HG03064 (cell line): ENCODE data around the gene PDE4D.

ENCODE experiments used
- ATAC-seq: cut with Tn5 transposase; IDR thresholded peaks from one replicate; pipeline ENCODE4 v1.9.1; 2021; ENCODE audit warnings: low read depth; ENCODE audit not compliant: unreplicated experiment

The PDE4D gene

GRCh38 chr5:59354811-59355210 is 538.7 kb downstream of the PDE4D start:
- no peak for ATAC-seq

GRCh38 chr5:59354274-59354673 is 539.3 kb downstream of the PDE4D start:
- no peak for ATAC-seq

- no peak for ATAC-seq
Measured at GRCh38 chr5:59351076-59351794, 542.3 kb downstream of the PDE4D start.

- no peak for ATAC-seq
Measured at GRCh38 chr5:59348189-59348588, 545.3 kb downstream of the PDE4D start.

GRCh38 chr5:59346982-59347381 is 546.5 kb downstream of the PDE4D start:
- no peak for ATAC-seq

- no peak for ATAC-seq
Measured at GRCh38 chr5:59346514-59346913, 547.0 kb downstream of the PDE4D start.

GRCh38 chr5:59342181-59342580 is 551.3 kb downstream of the PDE4D start:
- ATAC-seq = no peak

- ATAC-seq = no peak
Measured at GRCh38 chr5:59341760-59342159, 551.8 kb downstream of the PDE4D start.

GRCh38 chr5:59341155-59341554 is 552.4 kb downstream of the PDE4D start:
- ATAC-seq = no peak

GRCh38 chr5:59340637-59341036 is 552.9 kb downstream of the PDE4D start:
- ATAC-seq = no peak

GRCh38 chr5:59337240-59337639 is 556.3 kb downstream of the PDE4D start:
- ATAC-seq = no peak

- ATAC-seq = no peak
Measured at GRCh38 chr5:59335544-59335943, 558.0 kb downstream of the PDE4D start.

GRCh38 chr5:59333416-59333815 is 560.1 kb downstream of the PDE4D start:
- ATAC-seq = no peak

GRCh38 chr5:59332236-59332973 is 561.1 kb downstream of the PDE4D start:
- no peak for ATAC-seq

GRCh38 chr5:59330680-59331079 is 562.8 kb downstream of the PDE4D start:
- no peak for ATAC-seq

- ATAC-seq = no peak
Measured at GRCh38 chr5:59328709-59329296, 564.7 kb downstream of the PDE4D start.

GRCh38 chr5:59327191-59327980 is 566.1 kb downstream of the PDE4D start:
- ATAC-seq = no peak

GRCh38 chr5:59326596-59326995 is 566.9 kb downstream of the PDE4D start:
- ATAC-seq = no peak

- ATAC-seq = no peak
Measured at GRCh38 chr5:59325070-59325469, 568.5 kb downstream of the PDE4D start.

GRCh38 chr5:59322894-59323293 is 570.6 kb downstream of the PDE4D start:
- no peak for ATAC-seq

- no peak for ATAC-seq
Measured at GRCh38 chr5:59322058-59322457, 571.5 kb downstream of the PDE4D start.
